Measurements from ENCODE around the gene BCL7A.

DNA sequence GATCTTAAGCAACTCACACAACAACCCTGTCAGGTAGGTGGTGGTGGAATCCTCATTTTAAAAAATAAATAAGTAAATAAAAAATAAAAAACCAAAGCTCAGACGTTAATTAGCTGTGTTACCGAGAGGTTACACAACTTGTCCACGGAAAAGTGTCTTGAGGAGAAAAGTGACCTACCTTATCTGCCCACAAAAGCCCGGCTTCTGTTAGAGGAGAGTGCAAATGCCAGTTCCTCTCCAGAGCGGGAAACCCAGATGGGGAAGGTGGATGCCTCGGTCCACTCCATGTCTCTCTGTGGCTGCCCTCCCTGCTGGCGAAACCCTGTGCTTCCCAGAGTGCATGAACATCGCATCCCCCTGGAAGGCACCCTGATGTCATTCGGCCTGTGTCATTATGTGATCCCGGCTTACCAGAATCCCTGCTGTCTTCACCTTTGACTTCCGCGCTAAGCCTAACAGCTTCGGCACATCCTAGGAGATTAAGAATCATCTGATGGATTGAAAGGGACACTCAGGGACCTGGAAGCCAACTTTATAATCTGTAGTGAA, 63.2 kb downstream of the BCL7A start:
- TF ChIP-seq, protein P1, sequence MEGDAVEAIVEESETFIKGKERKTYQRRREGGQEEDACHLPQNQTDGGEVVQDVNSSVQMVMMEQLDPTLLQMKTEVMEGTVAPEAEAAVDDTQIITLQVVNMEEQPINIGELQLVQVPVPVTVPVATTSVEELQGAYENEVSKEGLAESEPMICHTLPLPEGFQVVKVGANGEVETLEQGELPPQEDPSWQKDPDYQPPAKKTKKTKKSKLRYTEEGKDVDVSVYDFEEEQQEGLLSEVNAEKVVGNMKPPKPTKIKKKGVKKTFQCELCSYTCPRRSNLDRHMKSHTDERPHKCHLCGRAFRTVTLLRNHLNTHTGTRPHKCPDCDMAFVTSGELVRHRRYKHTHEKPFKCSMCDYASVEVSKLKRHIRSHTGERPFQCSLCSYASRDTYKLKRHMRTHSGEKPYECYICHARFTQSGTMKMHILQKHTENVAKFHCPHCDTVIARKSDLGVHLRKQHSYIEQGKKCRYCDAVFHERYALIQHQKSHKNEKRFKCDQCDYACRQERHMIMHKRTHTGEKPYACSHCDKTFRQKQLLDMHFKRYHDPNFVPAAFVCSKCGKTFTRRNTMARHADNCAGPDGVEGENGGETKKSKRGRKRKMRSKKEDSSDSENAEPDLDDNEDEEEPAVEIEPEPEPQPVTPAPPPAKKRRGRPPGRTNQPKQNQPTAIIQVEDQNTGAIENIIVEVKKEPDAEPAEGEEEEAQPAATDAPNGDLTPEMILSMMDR (IDR thresholded peaks at IDR 0.05; ENCODE audit: low read length) = no peak
- no peak for TF ChIP-seq EZH2phosphoT487 (IDR thresholded peaks at IDR 0.05; ENCODE audit: low read length)
